NCI-H146 treated with DMSO at 0.1 percent for 48 hours (cell line): Measurements from ENCODE around the gene RASGRP2.

Experiments
- DNase-seq: peaks from one replicate; lab custom pipeline; 2025; ENCODE audit not compliant: unreplicated experiment; lab: John Stamatoyannopoulos, UW

Gene RASGRP2

GRCh38 chr11:64743591-64744543 is at the start of gene RASGRP2:
Gene RASGRP2, minus strand, starts transcription at chr11:64744142. Its CDS starts 1,276 bp downstream, at chr11:64742866.
- no peak for DNase-seq

DNA sequence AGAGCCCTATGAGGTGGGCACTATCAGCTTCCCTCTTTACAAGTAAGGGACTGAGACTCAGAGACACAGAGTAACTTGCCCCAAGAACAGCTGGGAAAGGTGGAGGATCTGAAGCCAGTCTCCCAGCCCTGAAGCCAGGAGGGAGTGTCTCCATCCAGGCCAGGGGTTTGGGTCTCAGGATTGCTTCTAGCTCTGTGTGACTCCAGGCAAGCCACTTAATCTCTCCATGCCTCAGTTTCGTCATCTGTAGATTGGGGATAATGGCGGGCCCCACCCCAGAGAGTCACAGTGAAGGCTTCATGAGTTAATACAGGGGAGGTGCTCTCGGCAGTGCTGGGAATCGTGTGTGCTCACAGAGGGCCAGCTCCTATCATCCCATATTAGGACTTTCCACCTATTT is 48.5 kb upstream of the RASGRP2 start:
- DNase-seq: no peak

GRCh38 chr11:64791781-64792291 is 47.9 kb upstream of the RASGRP2 start:
- DNase-seq: no peak

DNA sequence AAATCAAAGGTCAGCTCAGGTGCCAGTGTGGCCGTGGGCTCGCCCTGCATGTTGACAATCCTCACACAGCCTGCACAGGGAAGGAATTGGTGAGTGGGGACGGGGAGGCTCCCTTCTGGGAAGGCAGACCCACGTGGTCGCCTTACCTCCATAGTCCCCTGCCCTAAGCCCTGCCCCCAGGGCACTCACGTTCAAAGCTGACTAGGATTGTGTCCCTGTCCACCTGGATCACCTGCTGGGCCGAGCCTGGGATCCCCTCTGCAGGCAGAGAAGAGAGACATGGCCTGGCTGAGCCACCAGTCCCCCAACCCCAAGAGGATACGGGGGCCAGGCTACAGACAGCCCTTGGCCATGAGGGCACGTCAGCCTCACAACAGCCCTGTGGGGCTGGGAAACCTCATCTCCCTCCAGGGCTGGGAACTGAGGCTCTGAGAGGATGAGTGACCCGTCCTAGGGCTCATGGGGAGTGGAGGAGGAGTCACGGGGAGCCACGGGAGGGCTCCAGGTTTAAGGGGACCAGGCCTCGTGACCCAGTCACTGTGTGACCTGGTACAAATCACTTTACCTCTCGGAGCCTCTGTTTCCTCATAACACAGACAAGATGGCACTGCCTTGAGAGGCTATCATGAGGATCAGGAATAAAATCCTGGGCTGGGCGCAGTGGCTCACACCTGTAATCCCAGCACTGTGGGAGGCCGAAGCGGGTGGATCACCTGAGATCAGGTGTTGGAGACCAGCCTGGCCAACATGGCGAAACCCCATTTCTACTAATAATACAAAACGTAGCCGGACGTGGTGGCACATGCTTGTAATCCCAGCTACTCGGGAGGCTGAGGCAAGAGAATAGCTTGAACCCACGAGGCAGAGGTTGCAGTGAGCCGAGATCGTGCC is 46.5 kb upstream of the RASGRP2 start:
- no peak for DNase-seq

DNA sequence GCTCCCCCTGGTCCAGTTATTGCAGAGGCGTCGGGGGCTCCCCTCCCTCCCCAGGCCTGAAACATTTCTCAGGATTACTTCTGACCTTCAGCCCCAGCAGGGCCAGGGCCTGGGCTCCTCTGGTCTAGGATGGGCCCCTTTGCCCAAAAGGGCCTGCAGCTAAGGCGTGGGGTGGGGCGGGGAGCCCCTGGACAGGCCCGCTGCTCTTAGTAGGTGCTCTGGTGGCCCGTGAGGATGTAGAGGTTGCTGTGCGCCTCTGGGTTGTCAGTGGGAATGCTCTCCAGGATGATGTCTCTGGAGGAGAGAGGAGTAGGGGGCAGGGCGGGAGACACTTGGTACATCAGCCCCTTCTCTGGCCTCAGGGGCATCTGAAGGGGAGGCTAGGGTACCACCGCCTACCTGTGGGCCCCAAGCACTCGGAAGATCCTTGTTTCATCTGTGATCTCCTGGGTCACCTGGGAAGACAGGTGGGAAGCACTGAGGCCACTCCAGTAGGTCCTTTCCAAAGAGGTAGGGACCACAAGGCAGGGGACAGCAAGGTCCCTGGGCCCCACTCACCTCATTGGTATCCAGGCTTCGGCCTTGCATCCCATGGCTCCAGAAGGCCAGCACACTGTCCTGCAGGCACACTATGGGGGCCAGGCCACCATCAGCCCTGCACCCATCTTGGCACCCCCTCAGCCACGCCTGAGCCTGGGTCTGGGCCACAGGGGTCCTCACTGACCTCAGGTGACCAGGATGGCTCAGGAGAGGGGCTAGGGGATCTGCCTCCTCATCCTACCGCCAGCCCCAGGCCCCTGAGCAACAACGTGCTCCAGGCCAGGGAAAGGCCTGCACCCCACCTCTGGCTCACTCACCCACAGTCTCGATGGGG is 45.6 kb upstream of the RASGRP2 start:
- DNase-seq: no peak

- no peak for DNase-seq
Measured at GRCh38 chr11:64788321-64789215, 44.6 kb upstream of the RASGRP2 start.

DNA sequence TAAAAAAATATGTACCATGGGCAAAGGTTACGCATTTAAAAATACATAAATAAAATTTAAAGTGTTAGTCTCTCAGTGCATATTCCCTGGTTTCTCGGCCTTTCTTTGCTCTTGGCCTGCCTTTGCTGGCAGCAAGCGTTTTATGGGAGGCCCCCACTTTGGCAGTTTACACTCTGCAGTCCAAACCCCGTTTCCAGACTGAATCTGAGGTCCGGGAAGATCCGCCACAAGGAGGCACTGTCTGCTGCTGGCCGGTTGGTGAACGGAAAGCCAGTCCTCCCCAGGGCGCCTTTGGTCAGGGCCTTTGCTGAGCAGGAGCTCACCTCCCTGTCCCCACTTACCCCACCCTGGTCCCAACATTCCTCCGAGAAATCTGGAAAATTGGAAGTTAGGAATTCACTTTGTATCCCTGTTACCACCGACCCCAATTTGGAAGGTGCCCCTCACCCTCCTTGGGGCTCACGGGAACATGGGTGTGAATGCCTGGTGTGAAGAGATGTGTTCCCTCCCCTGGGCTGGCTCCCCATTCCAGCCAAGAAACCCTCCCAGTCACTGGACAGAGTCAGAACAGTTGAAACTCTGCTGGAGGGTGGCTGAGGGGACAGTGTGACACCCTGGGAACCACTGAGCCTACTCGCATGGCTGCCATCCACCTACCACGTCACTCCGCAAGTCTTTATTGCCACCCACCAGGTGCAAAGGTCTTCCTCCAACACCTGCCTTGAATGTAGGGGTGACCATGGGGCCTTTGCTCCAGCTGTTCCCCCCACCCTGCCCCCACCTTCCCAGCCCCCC is 43.8 kb upstream of the RASGRP2 start:
- DNase-seq: no peak

DNA sequence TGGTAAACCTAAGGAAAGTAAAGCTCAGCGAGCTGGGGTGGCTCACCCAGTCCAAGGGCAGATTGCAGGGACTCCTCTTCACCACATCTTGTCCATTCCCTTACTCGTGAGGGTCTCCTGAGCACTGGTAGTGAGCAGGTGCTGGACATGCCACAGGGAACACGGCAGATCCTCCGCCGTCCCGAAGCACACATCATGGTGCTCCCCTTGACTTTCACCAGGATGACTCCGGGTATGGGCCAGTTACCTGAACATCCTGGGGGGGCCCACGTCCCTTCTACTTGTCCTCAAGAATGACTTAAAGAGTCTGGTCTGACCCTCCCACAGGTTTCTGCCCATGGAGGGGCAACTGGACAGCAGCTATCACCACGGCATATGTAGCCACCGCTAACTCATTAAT is 42.4 kb upstream of the RASGRP2 start:
- DNase-seq: no peak

DNA sequence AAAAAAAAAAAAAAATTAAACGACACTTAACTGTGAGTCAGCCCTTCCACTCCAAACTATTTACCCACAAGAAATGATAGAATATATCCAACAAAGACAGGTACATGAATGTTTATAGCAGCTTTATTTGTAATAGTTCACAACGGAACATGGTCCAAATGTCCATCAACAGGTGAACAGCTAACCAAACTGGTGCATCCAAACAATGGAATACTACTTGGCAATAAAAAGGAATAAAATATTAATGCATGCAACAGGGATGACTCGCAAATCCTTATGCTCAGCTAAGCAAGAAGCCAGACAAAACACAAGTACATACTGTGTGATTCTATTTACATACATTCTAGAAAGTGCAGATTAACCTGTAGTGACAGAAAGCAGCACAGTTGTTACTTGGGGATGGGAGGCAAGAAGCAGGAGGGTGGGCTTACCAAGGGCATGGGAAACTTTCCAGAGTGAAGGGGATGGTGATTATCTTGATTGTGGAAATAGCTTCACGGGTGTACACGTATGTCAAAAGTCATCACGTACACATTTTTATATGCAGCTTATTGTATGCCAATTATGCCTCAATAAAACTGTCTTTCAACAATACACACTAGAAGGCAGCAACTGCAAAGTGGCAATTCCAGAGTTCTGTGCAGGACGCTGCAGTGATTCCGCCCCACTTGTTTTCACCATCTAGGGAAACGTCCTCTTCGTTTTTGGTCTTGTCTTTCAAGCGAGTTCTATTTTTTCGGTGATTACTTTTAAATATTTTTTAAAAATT is 41.1 kb upstream of the RASGRP2 start:
- no peak for DNase-seq

GRCh38 chr11:64778473-64779298 is 34.7 kb upstream of the RASGRP2 start, which contains the start of gene SF1:
Gene SF1, minus strand, starts transcription at chr11:64778542. Its CDS starts 150 bp downstream, at chr11:64778392.
- peak; percentile 99 for DNase-seq

- DNase-seq: no peak
Measured at GRCh38 chr11:64778223-64778472, 34.2 kb upstream of the RASGRP2 start.

DNA sequence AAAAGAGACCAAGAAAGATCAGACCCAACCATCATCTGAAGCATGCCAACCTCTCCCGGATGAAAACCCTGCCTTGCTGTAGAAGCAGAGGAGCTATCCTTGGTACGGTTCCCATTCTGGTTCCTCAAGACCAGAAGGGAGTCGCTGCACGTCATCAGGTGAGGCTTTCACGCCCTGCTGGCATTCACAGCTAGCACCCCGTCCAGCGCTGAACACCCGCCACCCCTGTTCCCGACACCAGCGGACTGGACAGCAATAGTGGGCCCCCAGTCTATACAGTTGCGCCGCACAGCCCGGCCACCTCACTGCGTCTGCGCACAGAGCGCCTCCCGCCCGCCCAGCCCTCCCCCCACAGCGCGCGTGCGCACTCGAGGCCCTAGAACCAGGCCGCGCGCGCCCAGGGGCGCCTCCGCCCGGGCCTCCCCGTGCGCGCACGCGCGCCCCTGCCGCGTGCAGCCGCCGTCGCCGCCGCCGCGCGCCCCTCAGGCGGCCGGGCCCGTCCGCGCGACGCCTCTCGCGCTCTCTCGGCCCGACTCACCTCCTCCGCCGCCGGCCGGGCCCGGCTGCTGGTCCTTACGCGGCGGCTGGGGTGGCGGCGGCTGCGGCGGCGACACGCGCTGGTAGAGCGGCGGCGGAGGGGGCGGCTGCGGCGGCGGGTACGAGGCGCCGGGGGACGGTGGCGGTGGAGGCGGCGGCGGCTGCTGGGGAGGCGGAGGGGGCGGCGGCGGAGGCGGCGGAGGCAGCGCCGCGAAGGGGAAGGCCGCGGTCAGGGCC is 33.7 kb upstream of the RASGRP2 start:
- DNase-seq: peak; percentile 36

- DNase-seq: no peak
Measured at GRCh38 chr11:64776875-64777274, 32.9 kb upstream of the RASGRP2 start.

GRCh38 chr11:64776425-64776824 is 32.5 kb upstream of the RASGRP2 start:
- DNase-seq: no peak

GRCh38 chr11:64774144-64774543 is 30.2 kb upstream of the RASGRP2 start:
- no peak for DNase-seq

GRCh38 chr11:64772303-64773018 is 28.5 kb upstream of the RASGRP2 start:
- DNase-seq: no peak
